Right ventricle myocardium inferior (tissue), 1 donor: Measurements from ENCODE around the gene ENHO. TPM values are rescaled to one million over a fixed set of nuclear protein-coding genes. Genes with fewer than 3 reads are reported as not detected.

Experiments used
- ATAC-seq: fragments of 200-7000 bp; cut with Tn5 transposase; one replicate; pipeline ENCODE4 v1.9.1; 2020; ENCODE audit warnings: mild to moderate bottlenecking, moderate library complexity
- DNase-seq: peaks from one replicate; pipeline ENCODE4 v3.0.0; 2021; ENCODE audit errors: missing footprints
- intact Hi-C: fragments of 100-400 bp; cut with DNase I; formaldehyde crosslinking; loops from one replicate; pipeline ENCODE4 v1.11.0; 2022
- total RNA-seq: library from RNA; stranded (reverse); fragmentation: NEBNext Ultra II Directional; extraction: Animal tissue kit (Norgen Biotek cat#: 25700); gene quantifications from one replicate; pipeline ENCODE4 v1.2.1, GENCODE V29; 2021
- donor health status: DM: no; HTN: yes; CAD: no; lungs with severe emphysema.

The ENHO gene
- total RNA-seq, 1 donor from 2014 or later, result 0.51 TPM

DNA sequence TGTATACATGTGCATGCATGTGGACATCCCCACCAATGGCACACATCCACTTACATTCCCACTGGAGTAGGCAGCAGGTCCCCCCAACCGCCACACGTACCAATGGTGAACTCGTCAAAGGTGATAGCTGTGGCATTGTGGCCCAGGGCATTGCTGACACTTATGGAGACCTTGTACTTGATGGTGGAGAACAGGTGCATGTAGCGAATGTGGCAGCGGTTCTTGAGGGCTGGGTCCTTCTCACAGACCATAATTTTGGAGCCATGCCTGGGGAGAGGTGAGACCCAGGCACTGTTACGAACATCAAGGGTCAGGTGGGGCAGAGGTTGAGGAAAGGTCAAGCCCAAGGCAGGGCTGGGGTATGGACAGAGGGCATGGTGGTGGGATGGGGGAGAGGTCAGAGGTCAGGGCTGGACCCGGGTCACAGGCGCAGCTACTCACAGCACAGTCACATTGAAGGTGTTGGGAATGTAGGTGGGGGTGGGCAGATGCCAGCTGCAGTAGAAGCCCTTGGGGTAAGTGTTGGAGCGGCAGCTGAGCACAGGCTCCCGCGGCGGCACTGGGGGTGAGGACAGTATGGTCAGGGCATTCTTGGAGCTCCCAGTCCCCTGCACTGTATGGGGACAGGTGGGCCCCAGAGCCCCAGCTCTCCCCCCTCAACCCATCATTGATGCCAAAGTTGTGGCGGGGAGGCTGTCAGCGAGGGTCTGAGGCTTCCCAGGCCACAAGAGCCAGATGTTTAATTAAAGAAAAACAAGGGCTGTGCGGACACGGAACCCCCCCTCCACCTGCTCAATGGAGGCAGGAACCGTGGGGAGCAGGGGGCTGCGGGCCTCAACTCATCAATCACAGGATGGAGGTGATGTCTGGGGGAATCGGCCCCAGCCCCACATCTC lies 34.9 kb upstream of the ENHO start:
- DNase-seq (no peak), ATAC-seq (no peak)
- intact Hi-C loops, result no loop called here

DNA sequence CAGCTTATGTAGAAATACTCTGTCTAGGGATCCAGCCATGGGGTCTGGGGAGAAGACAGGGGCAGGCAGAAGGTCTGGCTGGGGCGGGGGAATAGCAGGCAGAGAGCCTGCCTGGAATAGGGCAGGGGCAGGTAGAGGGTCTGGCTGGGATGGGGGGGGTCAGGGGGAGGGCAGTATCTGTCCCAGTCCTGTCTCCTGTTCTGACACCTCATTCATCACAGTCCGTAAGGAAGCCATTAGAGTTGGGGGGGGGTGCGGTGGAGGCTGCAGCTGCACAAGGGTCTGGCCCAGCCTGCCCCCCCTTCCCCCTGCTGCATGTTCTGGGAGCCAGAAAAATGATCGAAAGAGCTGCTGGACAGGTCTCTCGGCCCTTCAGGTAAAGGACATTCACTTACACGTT lies 34.2 kb upstream of the ENHO start:
- intact Hi-C loops, result no loop called here
- no peak for DNase-seq
- no peak for ATAC-seq

DNA sequence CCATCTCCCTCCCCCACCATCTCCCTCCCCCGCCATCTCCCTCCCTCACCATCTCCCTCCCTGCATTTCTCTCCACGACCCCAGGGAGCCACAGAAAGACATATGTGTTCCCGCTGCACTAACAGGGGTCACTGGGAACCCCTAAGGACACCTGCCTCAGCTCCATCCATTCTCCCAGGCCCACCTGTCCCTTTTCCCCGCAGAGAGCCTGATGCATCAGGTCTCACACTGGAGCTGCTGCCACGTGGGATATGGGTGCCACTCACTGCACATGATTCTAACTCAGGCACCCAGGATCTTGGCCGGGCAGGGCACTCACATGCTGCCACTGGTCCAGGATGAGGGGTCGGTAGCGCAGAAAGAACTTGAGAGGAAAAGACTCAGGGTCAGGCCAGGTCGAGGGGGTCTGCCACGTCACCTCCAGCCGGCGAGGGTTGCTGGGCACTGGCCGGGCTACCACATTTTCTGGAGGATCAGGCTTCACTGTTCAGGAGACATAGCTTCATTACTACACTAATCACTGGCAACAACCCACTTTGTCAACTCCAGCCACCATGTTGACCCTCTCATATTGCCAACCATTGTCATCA lies 33.2 kb upstream of the ENHO start:
- intact Hi-C loops, result no loop called here
- DNase-seq (no peak), ATAC-seq (no peak)

DNA sequence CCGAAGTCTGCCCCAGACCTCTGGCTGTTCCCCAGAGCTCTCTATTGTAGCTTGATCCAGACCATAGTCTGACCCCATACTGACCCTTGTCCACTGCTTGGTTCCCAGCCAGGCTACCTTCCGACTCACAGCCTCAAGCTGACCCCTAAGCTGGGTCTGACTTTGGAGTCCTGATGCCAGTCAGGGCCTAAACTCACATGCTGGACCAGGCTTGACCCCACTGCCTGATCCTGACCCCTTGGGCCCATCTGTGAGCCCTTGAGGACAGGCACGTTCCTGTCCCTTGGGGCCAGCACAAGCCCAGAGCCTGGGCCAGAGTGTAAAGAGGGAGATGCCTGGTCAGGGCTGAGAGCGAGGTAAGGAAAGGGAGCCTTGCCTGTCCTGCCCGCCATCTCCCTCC lies 32.7 kb upstream of the ENHO start:
- DNase-seq (peak; percentile 28), ATAC-seq (no peak)
- intact Hi-C loops, result no loop called here

DNA sequence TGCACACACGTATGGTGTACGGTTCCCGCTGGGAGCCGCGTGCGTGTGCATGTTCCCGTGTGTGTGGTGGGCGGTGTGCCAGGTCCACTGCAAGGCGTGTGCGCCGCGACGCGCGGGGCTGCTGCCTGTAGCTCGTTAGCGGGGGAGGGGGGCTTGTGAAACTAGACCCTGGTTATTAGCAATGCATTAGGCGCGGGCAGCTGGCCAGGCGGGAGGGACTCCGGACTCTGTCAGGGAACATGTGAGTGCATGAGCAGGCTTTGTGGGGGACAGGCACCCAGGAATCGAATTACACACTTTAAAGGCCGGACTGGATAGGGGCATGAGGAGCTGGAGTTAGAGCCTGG lies 32.2 kb upstream of the ENHO start:
- peak; percentile 66 for DNase-seq
- ATAC-seq, result no peak
- intact Hi-C loops, result no loop called here

DNA sequence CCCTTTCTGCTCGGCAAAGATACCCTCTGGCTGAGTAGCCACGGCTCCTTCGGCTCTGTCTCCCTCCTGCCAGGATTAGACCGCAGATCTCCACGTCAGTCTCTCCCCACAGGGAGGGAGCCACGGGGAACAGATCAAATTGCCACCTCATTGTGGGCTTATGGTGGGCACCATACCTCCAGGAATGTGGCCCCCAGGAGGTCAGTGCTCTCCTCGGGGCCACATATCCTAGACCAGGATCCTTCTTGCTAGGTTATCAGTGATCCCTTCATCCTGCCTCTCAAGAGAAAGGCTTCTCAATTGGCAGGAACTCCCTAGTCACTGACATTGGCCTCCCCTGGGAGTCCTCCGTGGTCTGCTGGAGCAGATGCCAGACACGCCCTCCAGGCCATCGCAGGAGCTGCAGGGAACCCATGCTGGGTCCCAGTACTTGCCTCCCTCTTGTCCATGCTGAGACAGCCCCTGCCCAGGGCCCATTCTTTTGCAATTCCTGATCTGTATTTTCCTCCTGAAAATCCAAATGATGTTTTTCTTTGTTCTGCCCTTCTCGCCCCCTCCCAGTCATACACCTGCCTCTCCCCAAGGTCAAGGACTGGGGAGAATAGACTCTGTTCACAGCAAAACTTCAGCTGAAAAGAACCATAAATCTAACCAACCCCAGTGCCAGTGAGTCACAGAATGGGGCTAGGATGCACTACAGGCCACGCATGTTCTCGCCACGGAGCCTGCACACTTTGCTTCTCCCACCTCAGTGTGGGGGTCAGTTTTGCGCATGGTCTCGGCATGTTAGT lies 31.6 kb upstream of the ENHO start:
- ATAC-seq (no peak), DNase-seq (peak; percentile 28)
- intact Hi-C loops, result no loop called here

DNA sequence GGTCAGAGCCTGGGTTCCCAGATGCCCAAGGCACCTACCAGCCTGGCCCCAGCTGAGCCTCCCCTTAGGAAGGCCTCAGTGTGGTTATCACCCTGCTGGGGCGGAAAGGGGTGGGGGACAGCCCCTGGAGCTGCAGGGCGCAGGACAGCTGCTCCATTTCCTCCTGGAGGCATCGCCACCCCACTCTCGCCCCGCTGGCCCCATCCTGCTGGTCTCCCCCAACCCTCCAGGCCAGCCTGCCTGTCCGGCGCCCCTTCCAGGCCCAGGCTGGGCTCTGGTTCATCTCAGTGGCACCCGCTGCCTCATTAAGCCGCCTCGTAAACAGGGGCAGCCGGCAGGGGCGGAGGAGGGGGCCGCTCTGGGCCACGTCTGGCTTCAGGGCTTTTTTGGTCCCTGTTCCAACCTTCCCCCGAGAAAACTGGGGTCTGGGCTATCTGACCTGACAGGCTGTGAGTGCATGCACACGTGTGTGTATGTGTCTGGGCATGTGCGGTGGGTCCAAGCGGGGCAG lies 30.8 kb upstream of the ENHO start:
- peak; percentile 50 for DNase-seq
- intact Hi-C loops, result no loop called here
- no peak for ATAC-seq

DNA sequence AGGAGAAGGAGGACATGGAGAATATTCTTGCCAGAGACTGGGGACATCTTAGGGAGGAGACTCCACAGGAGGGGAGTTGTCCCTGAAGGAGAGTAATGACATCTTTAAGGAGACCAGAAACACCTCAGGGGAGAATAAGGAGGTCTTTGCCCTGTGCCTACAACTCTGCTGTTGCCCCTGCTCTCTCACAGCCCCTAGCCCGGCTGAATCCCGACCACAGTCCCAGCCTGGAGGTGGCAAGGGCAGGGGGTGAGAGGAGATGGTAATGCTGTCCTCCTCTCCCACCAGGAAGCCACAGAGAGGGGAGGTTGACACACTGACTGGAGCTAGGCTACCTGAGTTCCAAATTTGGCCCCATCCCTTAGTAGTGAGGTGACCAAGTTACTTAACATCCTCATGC lies 30.2 kb upstream of the ENHO start:
- peak; percentile 31 for DNase-seq
- intact Hi-C loops, result no loop called here
- ATAC-seq, result no peak

DNA sequence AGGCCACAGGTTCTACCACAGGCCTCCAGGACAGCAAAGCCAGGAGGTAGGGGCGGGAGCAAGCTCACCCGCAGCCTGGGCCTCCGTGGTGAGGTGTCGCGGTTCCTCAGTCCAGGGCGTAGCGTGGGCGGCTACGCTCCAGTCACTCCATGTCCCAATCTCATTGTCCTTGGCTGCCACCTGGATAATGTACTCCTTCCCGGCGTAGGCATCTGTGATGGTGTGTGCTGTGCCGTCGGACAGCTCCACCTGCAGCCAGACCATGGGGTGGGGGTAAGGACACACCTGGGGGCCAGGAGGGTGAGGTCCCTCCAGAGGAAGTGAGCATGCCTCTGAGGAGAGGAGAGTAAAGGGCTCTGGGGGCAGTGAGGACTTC lies 29.8 kb upstream of the ENHO start:
- DNase-seq, result peak; percentile 57
- intact Hi-C loops, result no loop called here

DNA sequence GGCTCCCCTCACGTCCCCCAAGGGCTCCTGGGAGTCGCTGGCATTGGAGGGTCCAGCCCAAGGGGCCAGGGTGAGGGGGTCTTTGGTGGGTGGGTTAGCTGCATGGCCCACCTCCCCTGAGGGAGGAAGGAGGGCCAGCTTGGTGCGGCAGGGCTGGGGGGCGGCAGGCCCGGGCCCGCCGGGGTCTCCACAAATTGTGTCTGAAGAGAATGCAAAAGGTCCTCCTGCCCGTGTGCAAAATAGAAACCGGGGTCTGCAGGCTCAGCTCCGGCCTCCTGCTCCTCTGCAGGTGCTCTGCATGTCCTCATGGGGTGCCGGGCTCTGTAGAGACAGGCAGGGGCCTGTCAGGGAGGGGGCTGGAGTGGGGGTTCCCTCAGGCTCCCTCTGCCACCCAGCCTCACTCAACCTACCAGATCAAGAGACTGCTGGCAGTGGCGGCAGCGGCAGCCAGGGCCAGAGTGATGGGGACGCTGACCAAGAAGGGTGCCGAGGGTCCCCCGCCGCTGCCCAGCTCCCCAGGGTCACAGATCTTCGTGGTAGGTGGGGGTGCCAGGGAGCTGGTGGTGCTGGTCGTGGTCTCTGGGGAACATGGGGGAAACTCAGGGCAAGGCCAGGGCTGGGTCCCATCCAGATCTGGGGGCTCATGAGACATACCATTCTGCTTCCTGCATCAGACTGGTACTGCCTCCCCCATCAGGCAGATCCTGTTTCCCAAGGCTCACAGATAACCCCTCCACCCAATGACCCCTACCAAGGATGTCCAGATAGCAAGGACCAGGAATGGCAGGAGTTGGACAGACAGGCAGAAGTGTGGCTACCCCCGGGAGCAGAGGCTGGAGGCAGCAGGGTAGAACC lies 29.2 kb upstream of the ENHO start:
- intact Hi-C loops, result no loop called here
- peak; percentile 50 for DNase-seq
- ATAC-seq, result no peak

More for the DNA sequence above, 29.8 kb upstream of the ENHO start:
- no peak for ATAC-seq

DNA sequence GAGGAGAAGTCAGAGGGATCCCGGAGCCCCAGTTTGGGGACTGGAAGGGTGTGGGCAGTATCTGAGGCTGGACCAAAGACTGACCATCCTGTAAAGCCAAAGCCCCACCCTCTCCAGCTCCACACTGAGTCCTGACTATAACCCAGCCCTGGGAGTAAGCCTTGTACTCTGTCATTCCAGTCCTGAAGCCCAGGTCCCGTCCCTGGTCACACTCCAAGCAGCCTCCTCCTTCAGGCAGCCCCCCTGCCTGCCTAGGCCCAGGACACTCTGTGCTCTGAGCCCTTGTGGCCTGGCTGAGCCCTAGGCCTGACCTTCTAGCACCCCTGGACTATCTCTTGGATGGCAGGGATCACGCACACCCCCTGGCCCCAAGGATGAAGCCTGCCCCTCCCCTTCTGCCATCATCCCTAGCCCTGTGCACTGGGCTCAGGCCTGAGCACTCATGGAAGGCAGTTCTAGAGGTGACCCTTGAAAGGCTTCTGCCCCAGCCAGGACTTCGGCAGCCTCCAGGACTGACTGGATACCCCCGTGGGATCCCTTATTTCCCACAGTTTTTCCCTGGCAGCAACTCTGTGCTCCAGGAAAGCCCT lies 28.0 kb upstream of the ENHO start:
- DNase-seq (peak; percentile 39), ATAC-seq (no peak)
- intact Hi-C loops, result no loop called here

DNA sequence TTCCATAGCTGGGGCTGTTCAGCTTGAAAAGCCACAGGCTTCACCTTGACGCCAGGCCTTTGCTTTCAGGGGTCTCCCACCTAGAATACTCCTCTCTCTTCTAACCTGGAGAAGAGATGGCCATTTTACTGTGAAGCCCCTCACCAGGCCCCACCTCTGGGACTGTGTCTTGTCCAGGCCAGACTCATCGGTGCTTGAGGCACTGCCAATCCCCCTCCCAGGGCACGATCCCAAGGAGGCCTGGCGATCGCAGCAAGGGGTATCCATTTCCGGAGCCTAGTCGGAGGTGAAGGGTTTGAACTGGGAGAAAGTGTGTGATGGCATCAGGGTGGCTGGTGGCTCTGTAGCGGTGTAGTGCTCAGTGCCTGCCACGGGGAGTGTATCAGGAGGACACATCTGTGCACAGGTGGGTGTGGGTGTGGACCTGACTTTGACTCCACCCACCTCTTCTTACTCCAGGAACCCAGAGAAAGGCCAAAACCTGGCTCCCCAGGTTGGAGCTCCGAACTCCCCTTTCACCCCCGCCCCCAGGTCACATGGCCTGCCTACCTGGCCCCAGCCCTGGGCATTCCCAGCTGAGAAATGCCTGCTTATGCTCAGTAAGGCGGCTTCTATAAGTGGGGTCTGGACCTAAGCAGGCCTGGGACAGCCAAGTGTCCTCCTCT lies 27.4 kb upstream of the ENHO start:
- no peak for ATAC-seq
- DNase-seq, result peak; percentile 14
- intact Hi-C loops, result no loop called here

DNA sequence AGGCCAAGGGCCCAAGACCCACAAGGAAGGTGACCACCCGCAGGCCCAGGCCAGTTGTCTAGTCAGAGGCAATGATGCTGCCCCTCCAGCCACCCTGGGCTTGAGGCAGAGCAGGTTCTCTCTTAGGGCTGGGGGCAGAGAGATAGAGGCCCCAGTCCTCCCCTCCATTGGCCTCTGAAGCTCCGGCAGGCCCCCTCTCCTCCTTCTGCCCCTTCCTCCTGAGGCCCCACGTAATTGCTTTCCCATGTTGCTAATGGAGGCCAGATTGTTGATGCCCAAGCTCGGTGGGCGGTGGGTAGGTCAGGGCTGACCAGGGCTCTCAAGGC lies 26.6 kb upstream of the ENHO start:
- DNase-seq, result peak; percentile 49
- no peak for ATAC-seq
- intact Hi-C loops, result loop anchor here (2.0 to 5.0 kb wide), 3 partner anchors 53 to 147 kb away; no protein-coding TSS in a partner anchor

DNA sequence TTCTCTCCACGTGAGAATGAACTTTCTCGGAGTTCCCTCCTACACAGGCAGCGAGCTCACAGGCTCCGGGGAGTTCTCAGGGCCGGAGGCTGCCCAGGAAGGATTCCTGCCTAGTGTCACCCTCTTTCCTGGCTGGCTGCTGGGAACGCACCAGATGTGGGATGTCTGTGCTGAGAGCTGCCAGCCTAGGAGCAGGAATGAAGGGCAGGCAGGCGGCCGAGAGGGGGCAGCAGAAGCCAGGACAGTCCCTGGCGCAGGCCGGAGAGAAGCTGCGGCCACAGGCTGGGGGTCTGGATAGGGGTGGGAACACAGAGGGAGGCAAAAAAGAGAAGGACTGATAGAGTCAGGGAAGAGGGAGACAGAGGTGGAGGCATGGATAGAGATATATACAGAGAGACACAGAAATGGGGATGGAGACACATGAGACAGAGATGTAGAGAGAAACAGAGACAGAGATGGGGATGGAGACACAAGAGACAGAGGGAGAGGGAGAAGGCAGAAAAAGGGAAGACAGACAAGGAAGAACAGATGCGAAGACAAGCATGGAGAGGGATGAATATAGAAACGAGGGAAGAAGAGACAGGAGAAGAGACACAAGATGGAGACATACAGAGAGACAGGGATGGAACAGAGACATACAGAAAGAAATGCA lies 25.3 kb upstream of the ENHO start:
- peak; percentile 86 for DNase-seq
- peak; percentile 91 for ATAC-seq
- intact Hi-C loops, result loop anchor here (1.0 to 5.0 kb wide), 5 partner anchors 43 to 216 kb away; no protein-coding TSS in a partner anchor

DNA sequence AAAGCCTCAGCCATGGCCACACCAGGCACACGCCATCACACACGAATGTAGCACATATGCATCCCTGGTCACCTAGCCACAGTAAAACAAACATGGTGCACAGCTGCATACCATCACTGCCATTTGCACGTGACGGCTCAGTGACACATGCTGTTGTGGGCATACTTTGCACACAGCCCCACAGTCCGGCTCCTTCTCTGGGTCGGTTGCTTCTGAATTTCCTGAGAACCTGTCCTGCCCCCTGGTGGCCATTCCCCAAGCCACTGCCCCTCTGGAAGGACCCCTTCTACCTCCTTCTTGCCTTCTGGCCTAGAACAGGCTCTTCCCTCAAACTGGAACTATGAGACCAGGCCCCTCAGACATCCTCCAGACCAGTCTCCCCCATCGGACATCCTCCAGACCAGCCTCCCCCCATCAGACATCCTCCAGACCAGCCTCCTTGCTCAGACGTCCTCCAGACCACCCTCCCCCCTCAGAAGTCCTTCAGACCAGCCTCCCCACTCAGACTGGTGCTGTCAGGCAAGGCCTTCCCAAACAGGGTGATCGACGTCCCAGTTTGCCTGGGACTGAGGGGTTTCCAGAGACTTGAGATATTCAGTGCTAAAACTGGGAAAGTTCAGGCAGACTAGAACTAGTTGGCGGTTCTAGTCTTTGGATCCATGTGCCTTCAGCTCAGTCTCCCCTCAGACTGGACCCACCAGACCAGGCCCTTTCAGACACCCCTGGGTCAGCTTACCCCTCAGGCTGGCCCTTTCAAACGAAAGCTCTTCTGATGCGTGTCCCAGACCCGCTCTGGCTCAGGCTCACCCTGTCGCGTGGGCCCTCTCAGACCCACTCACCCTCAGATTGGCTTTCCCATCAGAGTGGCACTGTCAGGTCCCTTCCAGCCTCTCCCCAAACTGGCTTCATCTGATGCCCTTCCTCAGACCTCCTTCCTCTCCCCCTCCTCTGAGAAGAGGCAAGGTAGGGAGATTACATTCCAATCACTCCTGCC lies 24.3 kb upstream of the ENHO start:
- intact Hi-C loops, result loop anchor here (1.0 to 5.0 kb wide), 3 partner anchors 110 to 215 kb away; no protein-coding TSS in a partner anchor
- ATAC-seq, result peak; percentile 72
- peak; percentile 71 for DNase-seq
